ENCODE data around the gene SLC6A2. TPM values are rescaled to one million over a fixed set of nuclear protein-coding genes. Genes with fewer than 3 reads are reported as not detected.

The SLC6A2 gene
- total RNA-seq, 1 donor from 2014 or later, result not detected

- no peak for DNase-seq (ENCODE audit: low spot score)
- H3K4me3 ChIP-seq, result no peak overlapping the region
- Mint-ChIP-seq H3K4me1 (no peaks in the 10 kb centered on the region), H3K4me3 (no peak overlapping the region), H3K36me3 (no peaks in the 10 kb centered on the region), H3K27me3 (ENCODE audit: insufficient read depth, low read depth) (peaks cover 6% of the 10 kb centered on the region), H3K9me3 (no peaks in the 10 kb centered on the region), H3K27ac (no peak overlapping the region)
- no peak overlapping the region for H3K27ac ChIP-seq
- no peak overlapping the region for H2AFZ ChIP-seq (replicated peaks)
- no peak for TF ChIP-seq EZH2 (IDR thresholded peaks at IDR 0.05)
- no peak for TF ChIP-seq EZH2phosphoT487 (IDR thresholded peaks at IDR 0.05)
- no peak for TF ChIP-seq CTCF (IDR thresholded peaks at IDR 0.05)
- H3K79me2 ChIP-seq (ENCODE audit: low read depth), result no peaks in the 10 kb centered on the region
- no peaks in the 10 kb centered on the region for H3F3A ChIP-seq (ENCODE audit: low read depth)
- H4K20me1 ChIP-seq (ENCODE audit: low read depth), result peaks cover 4% of the 10 kb centered on the region
- no peaks in the 10 kb centered on the region for H3K4me1 ChIP-seq
- no peaks in the 10 kb centered on the region for H3K36me3 ChIP-seq
- H3K4me2 ChIP-seq, result no peak overlapping the region
- no peak overlapping the region for H3K9ac ChIP-seq
- H3K27me3 ChIP-seq, result peaks cover 6% of the 10 kb centered on the region
- no peaks in the 10 kb centered on the region for H3K9me3 ChIP-seq (ENCODE audit: low read depth)
These were observed 51.1 kb downstream of the SLC6A2 start for GRCh38 chr16:55706739-55707384.

- H3K9me3 Mint-ChIP-seq, result no peaks in the 10 kb centered on the region
- H4K20me1 ChIP-seq (ENCODE audit: low read depth), result peaks cover 4% of the 10 kb centered on the region
- H3K4me3 Mint-ChIP-seq, result no peak overlapping the region
- no peak overlapping the region for H3K4me2 ChIP-seq
- H2AFZ ChIP-seq (replicated peaks), result no peak overlapping the region
- DNase-seq (ENCODE audit: low spot score), result no peak
- no peak for TF ChIP-seq EZH2 (IDR thresholded peaks at IDR 0.05)
- TF ChIP-seq EZH2phosphoT487 (IDR thresholded peaks at IDR 0.05), result no peak
- no peak for TF ChIP-seq CTCF (IDR thresholded peaks at IDR 0.05)
- no peaks in the 10 kb centered on the region for H3K4me1 ChIP-seq
- H3K27ac ChIP-seq, result no peak overlapping the region
- H3K27me3 Mint-ChIP-seq (ENCODE audit: insufficient read depth, low read depth), result no peaks in the 10 kb centered on the region
- no peaks in the 10 kb centered on the region for H3K36me3 Mint-ChIP-seq
- H3K4me1 Mint-ChIP-seq, result no peaks in the 10 kb centered on the region
- no peaks in the 10 kb centered on the region for H3K36me3 ChIP-seq
- H3K27ac Mint-ChIP-seq, result no peak overlapping the region
- H3K27me3 ChIP-seq, result peaks cover 8% of the 10 kb centered on the region
- H3K4me3 ChIP-seq, result no peak overlapping the region
- no peaks in the 10 kb centered on the region for H3K79me2 ChIP-seq (ENCODE audit: low read depth)
- H3F3A ChIP-seq (ENCODE audit: low read depth), result no peaks in the 10 kb centered on the region
- H3K9me3 ChIP-seq (ENCODE audit: low read depth), result no peaks in the 10 kb centered on the region
- no peak overlapping the region for H3K9ac ChIP-seq
These were observed 54.0 kb downstream of the SLC6A2 start for GRCh38 chr16:55709801-55710200.

- Histone ChIP-seq H3K79me2 (ENCODE audit: low read depth) (no peaks in the 10 kb centered on the region), H3K4me2 (no peak overlapping the region), H3K4me1 (no peaks in the 10 kb centered on the region), H3K27ac (no peak overlapping the region), H3K27me3 (peaks cover 8% of the 10 kb centered on the region), H4K20me1 (ENCODE audit: low read depth) (peaks cover 4% of the 10 kb centered on the region), H2AFZ (replicated peaks) (no peak overlapping the region), H3K36me3 (no peaks in the 10 kb centered on the region), H3K9me3 (ENCODE audit: low read depth) (no peaks in the 10 kb centered on the region), H3K9ac (no peak overlapping the region), H3F3A (ENCODE audit: low read depth) (no peaks in the 10 kb centered on the region), H3K4me3 (no peak overlapping the region)
- Mint-ChIP-seq H3K9me3 (no peaks in the 10 kb centered on the region), H3K27me3 (ENCODE audit: insufficient read depth, low read depth) (no peaks in the 10 kb centered on the region), H3K27ac (no peak overlapping the region), H3K4me3 (no peak overlapping the region), H3K36me3 (no peaks in the 10 kb centered on the region), H3K4me1 (no peaks in the 10 kb centered on the region)
- TF ChIP-seq EZH2phosphoT487 (IDR thresholded peaks at IDR 0.05) (no peak), CTCF (IDR thresholded peaks at IDR 0.05) (no peak), EZH2 (IDR thresholded peaks at IDR 0.05) (no peak)
- DNase-seq (ENCODE audit: low spot score), result peak; percentile 64
These were observed 54.7 kb downstream of the SLC6A2 start for GRCh38 chr16:55710466-55710865.

Data from neural progenitor cell (in vitro differentiated cells).